Mesendoderm (in vitro differentiated cells): ENCODE measurements around the gene A1CF.
"Not testable (repeated sequence)": the region's sequence is repeated elsewhere in the genome, so short reads cannot be mapped to it uniquely, and the experiment has no call there.

Experiments
- DNase-seq: peaks from one replicate; pipeline ENCODE4 v3.0.0; 2013
- H2AK5ac ChIP-seq: 2 replicates; pipeline ENCODE4 v1.6.1; 2013; ENCODE audit warnings: low read length, inconsistent platforms
- H2BK120ac ChIP-seq: 2 replicates; pipeline ENCODE4 v1.6.1; 2013; ENCODE audit warnings: low read depth, mild to moderate bottlenecking, low read length, moderate library complexity, mixed read lengths
- H2BK15ac ChIP-seq: replicated peaks from 2 replicates; pipeline ENCODE4 v1.6.1; 2013; ENCODE audit warnings: low read depth, mild to moderate bottlenecking, moderate library complexity
- H2BK5ac ChIP-seq: 2 replicates; pipeline ENCODE4 v1.6.1; 2013; ENCODE audit warnings: low read length, inconsistent platforms
- H3K18ac ChIP-seq: 2 replicates; pipeline ENCODE4 v1.6.1; 2013; ENCODE audit warnings: mild to moderate bottlenecking, low read length, mixed read lengths
- H3K23ac ChIP-seq: one replicate; pipeline ENCODE4 v1.6.1; 2013; ENCODE audit warnings: low read length
- H3K27ac ChIP-seq: 2 replicates; pipeline ENCODE4 v1.5.1; 2013; ENCODE audit warnings: low read depth, mild to moderate bottlenecking, inconsistent platforms, low read length, moderate library complexity
- H3K27me3 ChIP-seq: 2 replicates; pipeline ENCODE4 v1.6.1; 2013; ENCODE audit warnings: low read length, control low read depth, mild to moderate bottlenecking, inconsistent platforms; ENCODE audit not compliant: insufficient read depth, poor library complexity
- H3K36me3 ChIP-seq: 2 replicates; pipeline ENCODE4 v1.6.1; 2013; ENCODE audit warnings: low read length, inconsistent platforms; ENCODE audit not compliant: control insufficient read depth, insufficient read depth
- H3K4ac ChIP-seq: one replicate; pipeline ENCODE4 v1.6.1; 2013; ENCODE audit warnings: low read depth, mild to moderate bottlenecking, low read length, moderate library complexity
- H3K4me1 ChIP-seq: 2 replicates; pipeline ENCODE4 v1.6.1; 2013; ENCODE audit warnings: low read depth, low read length, inconsistent platforms; ENCODE audit not compliant: control insufficient read depth
- H3K4me2 ChIP-seq: 2 replicates; pipeline ENCODE4 v1.6.1; 2013; ENCODE audit warnings: low read length
- H3K4me3 ChIP-seq: 2 replicates; pipeline ENCODE4 v1.5.1; 2013; ENCODE audit warnings: mild to moderate bottlenecking, low read length
- H3K56ac ChIP-seq: one replicate; pipeline ENCODE4 v1.6.1; 2013; ENCODE audit warnings: low read length
- H3K79me1 ChIP-seq: 2 replicates; pipeline ENCODE4 v1.6.1; 2013; ENCODE audit warnings: low read length, inconsistent platforms
- H3K79me2 ChIP-seq: 2 replicates; pipeline ENCODE4 v1.6.1; 2013; ENCODE audit warnings: mild to moderate bottlenecking, low read length; ENCODE audit not compliant: control insufficient read depth, insufficient read depth
- H3K9ac ChIP-seq: 2 replicates; pipeline ENCODE4 v1.6.1; 2013; ENCODE audit warnings: low read length, inconsistent platforms
- H4K5ac ChIP-seq: one replicate; pipeline ENCODE4 v1.6.1; 2013; ENCODE audit warnings: low read length
- H4K8ac ChIP-seq: one replicate; pipeline ENCODE4 v1.6.1; 2013; ENCODE audit warnings: low read depth, mild to moderate bottlenecking, control low read depth, low read length, moderate library complexity
- WGBS: extraction: QIAGEN DNeasy Blood & Tissue Kit; methylation state at CpG from one replicate; pipeline ENCODE4 v1.1.7; 2013; ENCODE audit warnings: low lambda C conversion rate, missing lambda C conversion rate; ENCODE audit not compliant: insufficient coverage; ENCODE audit errors: extremely low coverage; 5-methylcytosine and 5-hydroxymethylcytosine counted together

The A1CF gene

DNA sequence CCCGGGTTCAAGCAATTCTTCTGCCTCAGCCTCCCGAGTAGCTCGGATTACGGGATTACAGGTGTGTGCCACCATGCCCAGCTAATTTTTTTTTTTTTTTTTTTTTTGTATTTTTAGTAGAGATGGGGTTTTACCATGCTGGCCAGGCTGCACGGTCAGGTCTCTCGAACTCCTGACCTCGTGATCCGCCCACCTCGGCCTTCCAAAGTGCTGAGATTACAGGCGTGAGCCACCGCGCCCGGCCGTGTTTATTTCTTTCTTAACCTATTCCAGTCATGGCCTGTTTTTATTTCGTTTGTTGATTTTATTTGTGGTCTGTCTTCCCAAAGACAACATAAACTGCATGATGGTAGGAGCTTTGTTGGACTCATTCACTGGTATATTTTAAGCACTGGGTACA, 20.4 kb upstream of the A1CF start:
- not testable (repeated sequence) for H3K4me3 ChIP-seq, H2BK5ac ChIP-seq, H3K79me1 ChIP-seq, H3K9ac ChIP-seq, H3K23ac ChIP-seq, DNase-seq, H3K27me3 ChIP-seq, H2BK15ac ChIP-seq, H3K56ac ChIP-seq, H3K18ac ChIP-seq, H4K5ac ChIP-seq, H3K36me3 ChIP-seq, H3K27ac ChIP-seq, H3K4me1 ChIP-seq, H2BK120ac ChIP-seq, H4K8ac ChIP-seq, H3K4me2 ChIP-seq, H3K79me2 ChIP-seq, H2AK5ac ChIP-seq, H3K4ac ChIP-seq
- no CpG with 5 or more reads among the region's 15 CpGs for WGBS

DNA sequence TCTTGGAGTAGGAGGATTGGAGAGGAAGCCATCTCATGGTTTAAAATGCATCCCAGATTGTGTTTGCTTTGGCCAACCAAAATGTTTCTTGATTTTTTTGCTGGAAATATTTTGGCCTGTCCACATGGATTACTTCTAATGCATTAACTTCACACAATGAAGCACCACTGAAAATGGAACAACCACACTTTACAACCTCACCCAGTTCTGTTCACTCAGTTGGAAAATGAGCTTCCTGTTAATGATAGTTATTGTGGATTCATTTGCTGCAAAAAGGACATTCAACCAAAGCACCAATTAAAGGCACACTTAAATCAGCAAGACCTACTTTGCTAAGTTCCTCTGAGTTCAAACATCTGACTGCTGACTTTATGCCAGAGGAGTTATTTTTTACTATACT, 11.3 kb upstream of the A1CF start:
- no peak overlapping the region for H3K4ac ChIP-seq

DNA sequence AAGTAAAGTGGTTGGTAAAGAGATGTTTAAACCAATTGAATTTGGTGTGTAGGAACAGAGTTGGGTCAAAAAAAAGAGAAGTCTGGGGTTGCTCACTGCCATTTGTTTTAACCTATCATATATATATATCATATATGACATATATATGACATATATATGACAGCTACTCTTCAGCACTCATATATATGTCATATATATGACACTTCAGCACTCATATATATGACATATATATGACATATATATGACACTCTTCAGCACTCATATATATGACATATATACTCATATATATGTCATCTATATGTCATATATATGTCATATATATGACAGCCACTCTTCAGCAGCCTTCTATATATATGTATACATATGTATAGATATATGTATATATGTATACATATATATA, 8.9 kb upstream of the A1CF start:
- Histone ChIP-seq H3K18ac (no peak overlapping the region), H2AK5ac (no peak overlapping the region), H3K79me1 (no peaks in the 10 kb centered on the region), H4K8ac (no peak overlapping the region), H3K4me3 (no peak overlapping the region), H3K27ac (no peak overlapping the region), H2BK120ac (no peak overlapping the region), H2BK15ac (no peak overlapping the region), H3K27me3 (no peaks in the 10 kb centered on the region), H3K4me1 (no peaks in the 10 kb centered on the region), H4K5ac (no peak overlapping the region), H3K4ac (no peak overlapping the region), H3K36me3 (no peaks in the 10 kb centered on the region), H3K9ac (no peak overlapping the region), H3K4me2 (no peak overlapping the region), H2BK5ac (no peak overlapping the region), H3K56ac (no peak overlapping the region), H3K79me2 (no peaks in the 10 kb centered on the region), H3K23ac (no peak overlapping the region)
- no peak for DNase-seq

More for the DNA sequence above, 11.3 kb upstream of the A1CF start:
- H3K4me1 ChIP-seq = no peaks in the 10 kb centered on the region
- H3K79me1 ChIP-seq = no peaks in the 10 kb centered on the region
- H3K36me3 ChIP-seq = no peaks in the 10 kb centered on the region
- H3K4me2 ChIP-seq = no peak overlapping the region
- H3K56ac ChIP-seq = no peak overlapping the region
- H3K9ac ChIP-seq = no peak overlapping the region
- H3K27me3 ChIP-seq = no peaks in the 10 kb centered on the region
- H2BK5ac ChIP-seq = no peak overlapping the region
- DNase-seq = no peak
- H3K4me3 ChIP-seq = no peak overlapping the region
- no peaks in the 10 kb centered on the region for H3K79me2 ChIP-seq
- H3K27ac ChIP-seq = no peak overlapping the region
- no peak overlapping the region for H4K5ac ChIP-seq
- H4K8ac ChIP-seq = no peak overlapping the region
- no peak overlapping the region for H3K23ac ChIP-seq
- no peak overlapping the region for H2BK120ac ChIP-seq
- no peak overlapping the region for H3K18ac ChIP-seq
- no peak overlapping the region for H2BK15ac ChIP-seq
- H2AK5ac ChIP-seq = no peak overlapping the region

DNA sequence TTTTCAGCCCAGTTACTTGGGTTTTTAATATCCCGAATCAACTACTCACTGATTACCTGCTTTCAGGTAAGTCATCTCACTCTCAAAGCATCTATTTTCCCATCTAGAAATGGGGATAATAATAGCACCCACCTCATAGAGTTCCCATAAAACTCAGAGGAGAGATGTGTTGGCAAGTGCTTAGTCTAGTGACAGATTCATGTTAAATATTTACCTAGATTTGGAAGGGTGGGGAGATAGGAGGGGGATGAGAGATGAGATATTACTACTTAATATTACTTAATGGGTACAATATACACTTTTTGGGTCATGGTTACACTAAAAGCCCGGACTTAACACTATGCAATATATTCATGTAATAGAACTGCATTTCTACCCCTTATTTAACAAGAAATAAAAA, 7.0 kb upstream of the A1CF start:
- Histone ChIP-seq H3K4me2 (no peak overlapping the region), H4K5ac (no peak overlapping the region), H3K27ac (no peak overlapping the region), H3K9ac (no peak overlapping the region), H3K27me3 (no peaks in the 10 kb centered on the region), H2BK5ac (no peak overlapping the region), H3K23ac (no peak overlapping the region), H3K56ac (no peak overlapping the region), H3K36me3 (no peaks in the 10 kb centered on the region), H2AK5ac (no peak overlapping the region), H3K79me2 (no peaks in the 10 kb centered on the region), H2BK15ac (no peak overlapping the region), H3K4me3 (no peak overlapping the region), H3K4me1 (no peaks in the 10 kb centered on the region), H4K8ac (no peak overlapping the region), H2BK120ac (no peak overlapping the region), H3K18ac (no peak overlapping the region), H3K79me1 (no peaks in the 10 kb centered on the region), H3K4ac (no peak overlapping the region)
- WGBS = no CpG with 5 or more reads among the region's 2 CpGs
- no peak for DNase-seq

DNA sequence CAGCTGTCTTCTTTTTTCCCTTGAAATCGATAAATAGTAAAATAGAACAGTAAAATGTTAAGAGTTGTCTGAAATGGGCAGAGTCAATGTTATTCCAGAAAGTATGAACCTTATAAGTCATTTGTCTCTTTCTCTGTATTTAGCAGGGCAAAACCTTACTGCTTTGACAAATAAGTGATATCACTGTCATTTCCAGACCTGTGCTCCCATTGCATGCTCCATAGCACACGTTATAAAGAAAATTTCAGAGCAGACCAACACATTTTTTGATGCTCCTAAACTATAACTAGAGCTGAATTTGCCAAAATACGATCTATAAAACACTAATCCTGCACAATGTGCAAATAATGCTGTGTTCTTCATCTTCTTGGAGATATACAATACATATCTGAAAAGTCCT, 1.1 kb downstream of the A1CF start:
- Histone ChIP-seq H3K4me3 (no peak overlapping the region), H3K9ac (no peak overlapping the region), H3K23ac (no peak overlapping the region), H3K4ac (no peak overlapping the region), H3K36me3 (no peaks in the 10 kb centered on the region), H2BK5ac (no peak overlapping the region), H3K4me2 (no peak overlapping the region), H3K4me1 (no peaks in the 10 kb centered on the region), H3K18ac (no peak overlapping the region), H4K5ac (no peak overlapping the region), H4K8ac (no peak overlapping the region), H3K79me2 (no peaks in the 10 kb centered on the region), H2BK120ac (no peak overlapping the region), H2AK5ac (no peak overlapping the region), H2BK15ac (no peak overlapping the region), H3K27ac (no peak overlapping the region), H3K56ac (no peak overlapping the region), H3K79me1 (no peaks in the 10 kb centered on the region), H3K27me3 (no peaks in the 10 kb centered on the region)
- no CpG with 5 or more reads among the region's 3 CpGs for WGBS
- DNase-seq = no peak

DNA sequence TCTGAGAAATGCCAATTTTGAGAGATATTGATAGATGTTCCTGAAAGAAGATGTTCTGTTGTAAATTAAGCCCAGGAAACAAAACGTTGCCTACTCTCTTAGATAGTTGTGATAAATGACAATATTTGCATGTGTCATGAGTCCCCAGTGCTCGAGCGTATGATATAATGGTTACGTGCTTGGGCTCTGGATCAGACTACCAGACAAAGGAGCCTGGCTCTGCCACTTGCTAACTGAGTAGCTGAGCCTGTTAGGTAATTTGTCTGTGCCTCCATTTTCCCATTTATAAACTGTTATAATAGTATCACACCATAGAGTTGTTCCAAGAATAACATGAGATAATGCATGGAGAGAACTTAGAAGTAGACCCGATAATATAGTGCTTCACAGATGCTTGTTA, 1.8 kb downstream of the A1CF start:
- Histone ChIP-seq H2BK5ac (no peak overlapping the region), H2BK15ac (no peak overlapping the region), H2BK120ac (no peak overlapping the region), H3K79me1 (no peaks in the 10 kb centered on the region), H4K8ac (no peak overlapping the region), H3K27ac (no peak overlapping the region), H3K79me2 (no peaks in the 10 kb centered on the region), H4K5ac (no peak overlapping the region), H3K9ac (no peak overlapping the region), H3K36me3 (no peaks in the 10 kb centered on the region), H3K4ac (no peak overlapping the region), H3K23ac (no peak overlapping the region), H3K18ac (no peak overlapping the region), H3K4me3 (no peak overlapping the region), H3K4me1 (no peaks in the 10 kb centered on the region), H3K27me3 (no peaks in the 10 kb centered on the region), H3K56ac (no peak overlapping the region), H2AK5ac (no peak overlapping the region), H3K4me2 (no peak overlapping the region)
- no peak for DNase-seq
- WGBS = no CpG with 5 or more reads among the region's 5 CpGs
